ENCODE measurements around the gene ZNF587.
A peak's percentile ranks its signal among the peaks of the same experiment; 100 is the strongest.
"Not testable (repeated sequence)": the region's sequence is repeated elsewhere in the genome, so short reads cannot be mapped to it uniquely, and the experiment has no call there.

Gene ZNF587

DNA sequence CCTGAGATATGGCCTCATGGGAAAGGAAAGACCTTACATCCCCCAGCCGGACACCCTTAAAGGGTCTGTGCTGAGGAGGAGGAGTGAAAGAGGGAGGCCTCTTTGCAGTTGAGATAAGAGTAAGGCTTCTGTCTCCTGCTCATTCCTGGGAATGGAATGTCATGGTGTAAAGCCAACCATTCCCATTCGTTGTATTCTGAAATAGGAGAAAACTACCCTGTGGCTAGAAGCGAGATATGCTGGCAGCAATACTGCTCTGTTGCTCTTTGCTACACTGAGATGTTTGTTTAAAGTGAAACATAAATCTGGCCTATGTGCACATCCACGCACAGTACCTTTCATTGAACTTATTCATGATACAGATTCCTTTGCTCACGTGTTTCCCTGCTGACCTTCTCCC, 20.3 kb upstream of the ZNF587 start:
- ChIA-PET POLR2A (ENCODE audit: low non-redundant PET) (no interaction called here), CTCF (interaction anchor here (0.6 kb wide), 2 partner anchors 85 kb away, joined by 3 to 7 read pairs; no protein-coding TSS in a partner anchor)
- DNase-seq (ENCODE audit: low spot score): no peak
- TF ChIP-seq, protein P1, sequence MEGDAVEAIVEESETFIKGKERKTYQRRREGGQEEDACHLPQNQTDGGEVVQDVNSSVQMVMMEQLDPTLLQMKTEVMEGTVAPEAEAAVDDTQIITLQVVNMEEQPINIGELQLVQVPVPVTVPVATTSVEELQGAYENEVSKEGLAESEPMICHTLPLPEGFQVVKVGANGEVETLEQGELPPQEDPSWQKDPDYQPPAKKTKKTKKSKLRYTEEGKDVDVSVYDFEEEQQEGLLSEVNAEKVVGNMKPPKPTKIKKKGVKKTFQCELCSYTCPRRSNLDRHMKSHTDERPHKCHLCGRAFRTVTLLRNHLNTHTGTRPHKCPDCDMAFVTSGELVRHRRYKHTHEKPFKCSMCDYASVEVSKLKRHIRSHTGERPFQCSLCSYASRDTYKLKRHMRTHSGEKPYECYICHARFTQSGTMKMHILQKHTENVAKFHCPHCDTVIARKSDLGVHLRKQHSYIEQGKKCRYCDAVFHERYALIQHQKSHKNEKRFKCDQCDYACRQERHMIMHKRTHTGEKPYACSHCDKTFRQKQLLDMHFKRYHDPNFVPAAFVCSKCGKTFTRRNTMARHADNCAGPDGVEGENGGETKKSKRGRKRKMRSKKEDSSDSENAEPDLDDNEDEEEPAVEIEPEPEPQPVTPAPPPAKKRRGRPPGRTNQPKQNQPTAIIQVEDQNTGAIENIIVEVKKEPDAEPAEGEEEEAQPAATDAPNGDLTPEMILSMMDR (conservative IDR thresholded peaks at IDR 0.05; ENCODE audit: low read depth): no peak
- no peak overlapping the region for H3K27ac ChIP-seq

DNA sequence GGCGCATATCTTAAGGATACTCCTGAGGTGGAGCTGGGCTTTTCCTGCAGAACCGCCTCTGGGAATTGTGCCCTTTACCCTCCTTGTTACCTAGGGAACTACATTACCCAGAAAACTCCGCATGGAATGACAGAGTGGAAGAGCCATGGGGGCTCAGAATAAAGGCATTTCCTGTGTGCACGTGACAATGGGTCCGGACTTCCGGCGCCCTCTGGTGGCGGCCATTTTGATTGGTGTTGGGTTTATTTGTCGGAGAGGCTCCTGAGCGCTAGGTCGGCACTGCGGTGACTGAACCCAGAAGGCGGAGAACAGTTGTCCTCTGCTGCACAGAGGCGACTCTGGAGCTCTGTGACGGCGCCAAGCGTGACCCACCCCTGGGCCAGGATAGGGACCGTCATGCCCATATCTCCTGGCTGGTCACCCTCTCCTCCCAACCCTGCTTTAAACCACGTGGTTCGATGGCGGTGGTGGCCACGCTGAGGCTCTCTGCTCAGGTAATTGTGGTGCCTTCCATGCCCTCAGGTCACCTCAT, 19.5 kb upstream of the ZNF587 start, which contains the start of gene ZNF587B:
ZNF587B (plus strand) TSS at position 229 of the 532 bp plus-strand sequence; CDS start at position 459, 230 bp downstream.
- ChIA-PET POLR2A (ENCODE audit: low non-redundant PET) (interaction anchor here (0.6 kb wide), 1 partner anchor 331 kb away, joined by 3 read pairs; no protein-coding TSS in a partner anchor), CTCF (interaction anchor here (0.6 kb wide), 2 partner anchors 84 to 86 kb away, joined by 3 to 7 read pairs; no protein-coding TSS in a partner anchor)
- TF ChIP-seq, protein P1 (conservative IDR thresholded peaks at IDR 0.05; ENCODE audit: low read depth): no peak; the same call in 1 of the 2 replicates
- DNase-seq (ENCODE audit: low spot score): no peak
- H3K27ac ChIP-seq: no peak within 1 kb of the TSS

DNA sequence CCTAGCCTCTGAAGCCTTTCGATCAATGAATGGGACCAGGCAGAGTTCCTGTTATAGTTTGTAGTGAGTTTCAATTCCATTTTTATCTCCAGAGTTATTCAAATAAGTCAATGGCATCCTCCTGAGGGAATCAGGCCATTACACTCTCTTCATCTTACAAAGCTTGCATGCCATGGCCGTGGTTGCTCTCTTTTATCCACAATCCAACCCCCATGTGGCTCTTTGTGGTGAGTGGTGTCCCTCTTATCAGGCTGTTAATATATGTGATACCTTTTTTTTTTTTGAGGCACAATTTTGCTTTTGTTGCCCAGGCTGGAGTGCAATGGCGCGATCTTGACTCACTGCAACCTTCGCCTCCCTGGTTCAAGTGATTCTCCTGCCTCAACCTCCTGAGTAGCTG, 12.7 kb upstream of the ZNF587 start:
- CTCF ChIA-PET: not testable (repeated sequence)

DNA sequence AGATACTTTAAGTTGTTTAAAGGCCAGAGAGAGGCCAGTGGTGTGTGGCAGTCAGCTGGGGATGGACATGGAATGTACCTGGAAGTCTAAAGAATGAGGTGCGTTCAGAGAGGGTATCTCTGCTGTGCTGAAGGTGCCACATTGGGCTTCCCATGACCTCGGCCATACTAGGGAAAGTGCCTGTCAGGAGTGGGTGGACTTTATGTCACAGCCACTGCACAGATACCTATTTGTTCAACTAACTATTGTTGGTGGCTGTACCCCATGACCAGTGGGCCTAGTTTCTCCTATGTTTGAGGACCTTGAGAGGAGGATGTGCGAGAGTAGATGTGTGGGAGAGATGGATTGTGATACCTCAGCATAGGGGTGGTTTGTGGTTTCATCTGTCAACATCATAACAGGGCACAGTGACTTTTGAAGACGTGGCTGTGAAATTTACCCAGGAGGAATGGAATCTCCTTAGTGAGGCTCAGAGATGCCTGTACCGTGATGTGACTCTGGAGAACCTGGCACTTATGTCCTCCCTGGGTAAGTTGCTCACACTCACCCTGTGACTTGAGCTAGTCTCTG, 11.0 kb upstream of the ZNF587 start:
- DNase-seq (ENCODE audit: low spot score); H3K27ac ChIP-seq; CTCF ChIA-PET; POLR2A ChIA-PET (ENCODE audit: low non-redundant PET): not testable (repeated sequence)

More for the DNA sequence above, 12.7 kb upstream of the ZNF587 start:
- H3K27ac ChIP-seq; POLR2A ChIA-PET (ENCODE audit: low non-redundant PET); DNase-seq (ENCODE audit: low spot score): not testable (repeated sequence)

DNA sequence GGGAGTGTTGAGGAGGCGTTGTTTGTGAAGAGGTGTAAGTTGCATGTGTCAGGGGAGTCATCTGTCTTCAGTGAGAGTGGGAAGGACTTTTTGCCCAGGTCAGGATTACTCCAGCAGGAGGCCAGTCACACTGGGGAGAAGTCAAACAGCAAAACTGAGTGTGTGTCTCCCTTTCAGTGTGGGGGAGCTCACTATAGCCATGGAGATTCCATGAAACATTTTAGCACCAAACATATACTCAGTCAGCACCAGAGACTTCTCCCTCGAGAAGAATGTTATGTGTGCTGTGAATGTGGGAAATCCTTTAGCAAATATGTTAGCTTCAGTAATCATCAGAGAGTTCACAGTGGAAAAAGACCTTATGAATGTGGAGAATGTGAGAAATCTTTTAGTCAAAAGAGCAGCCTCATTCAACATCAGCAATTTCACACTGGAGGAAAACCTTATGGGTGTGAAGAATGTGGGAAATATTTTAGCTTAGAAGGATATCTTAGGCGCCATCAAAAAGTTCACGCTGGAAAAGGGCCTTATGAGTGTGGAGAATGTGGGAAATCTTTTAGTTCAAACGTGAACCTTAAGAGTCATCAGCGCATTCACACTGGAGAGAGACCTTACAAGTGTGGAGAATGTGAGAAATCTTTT, 8.4 kb upstream of the ZNF587 start:
- H3K27ac ChIP-seq: no peak overlapping the region
- ChIA-PET POLR2A (ENCODE audit: low non-redundant PET) (no interaction called here), CTCF (no interaction called here)
- DNase-seq (ENCODE audit: low spot score): no peak
- TF ChIP-seq, protein P1 (conservative IDR thresholded peaks at IDR 0.05; ENCODE audit: low read depth): no peak

DNA sequence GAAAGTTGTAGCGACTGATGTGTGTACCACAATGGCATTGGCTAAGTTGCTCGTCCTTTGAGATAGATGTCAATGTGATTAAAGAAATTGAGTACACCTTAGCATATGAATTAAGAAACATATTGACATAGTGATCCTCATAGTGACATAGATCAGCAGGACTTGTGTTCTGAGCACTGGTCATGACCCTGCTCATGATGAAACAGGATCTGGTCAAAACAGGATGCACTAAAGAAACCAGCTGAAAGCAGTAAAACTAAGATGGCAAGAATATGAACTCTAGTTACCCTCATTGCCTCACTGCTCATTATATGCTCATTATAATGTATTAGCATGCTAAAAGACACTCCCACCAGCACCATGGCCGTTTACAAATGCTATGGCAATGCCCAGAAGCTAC, 2.5 kb upstream of the ZNF587 start:
- DNase-seq (ENCODE audit: low spot score); POLR2A ChIA-PET (ENCODE audit: low non-redundant PET); H3K27ac ChIP-seq: not testable (repeated sequence)
- CTCF ChIA-PET: interaction anchor here (0.6 to 0.7 kb wide), 2 partner anchors 266 to 370 kb away, joined by 3 to 4 read pairs; no protein-coding TSS in a partner anchor

DNA sequence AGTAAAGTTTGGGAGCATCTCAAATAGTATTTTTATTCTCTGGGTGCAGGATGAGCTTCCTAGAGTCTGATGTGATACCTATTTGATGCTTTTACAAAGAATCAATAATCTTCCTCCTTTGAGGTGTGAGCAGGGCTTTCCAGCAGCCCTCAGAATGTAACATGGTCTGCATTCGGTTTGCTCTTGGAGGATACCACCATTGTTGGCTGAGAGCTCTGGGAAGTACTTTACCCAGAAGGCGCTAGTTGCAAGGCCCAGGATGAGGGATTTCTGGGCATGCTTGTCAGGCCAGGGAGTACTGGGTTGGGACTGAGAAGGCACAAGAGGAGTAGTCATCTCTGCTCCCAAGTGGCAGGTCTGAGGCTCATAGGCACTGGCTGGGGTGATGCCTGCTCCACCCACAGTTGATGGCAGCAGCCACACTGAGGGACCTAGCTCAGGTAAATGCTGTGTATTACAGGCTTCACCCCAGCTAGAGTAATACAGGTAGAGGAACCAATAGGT, 445 bp upstream of the ZNF587 start:
- DNase-seq (ENCODE audit: low spot score); CTCF ChIA-PET; POLR2A ChIA-PET (ENCODE audit: low non-redundant PET): not testable (repeated sequence)
- peak overlapping the region; percentile 82 for H3K27ac ChIP-seq

DNA sequence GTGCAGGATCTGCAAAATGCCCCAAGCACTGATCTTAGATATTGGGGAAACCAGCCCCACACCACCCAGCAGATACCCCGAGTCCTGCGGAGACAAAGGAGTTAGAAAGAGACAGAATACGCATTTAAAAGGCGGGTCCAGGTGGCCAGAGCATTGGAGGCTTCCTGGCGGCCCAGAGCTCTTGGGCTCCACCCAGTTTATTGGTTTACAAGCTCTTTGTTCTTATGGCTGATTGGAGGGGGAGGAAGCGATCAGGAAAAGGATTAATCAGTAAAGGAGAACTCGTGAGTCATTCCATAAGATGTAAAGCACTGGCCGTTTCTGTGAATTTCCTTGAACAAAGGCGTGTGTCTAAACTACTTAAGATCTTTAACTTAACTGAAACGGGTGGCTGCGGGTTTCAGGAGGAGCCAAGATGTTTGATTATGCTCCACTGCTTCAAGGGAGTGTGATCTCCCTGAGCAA, 926 bp downstream of the ZNF587 start:
- TF ChIP-seq, protein P1 (conservative IDR thresholded peaks at IDR 0.05; ENCODE audit: low read depth): no peak
- peak; percentile 33 for DNase-seq (ENCODE audit: low spot score)
- ChIA-PET CTCF (no interaction called here), POLR2A (ENCODE audit: low non-redundant PET) (no interaction called here)
- H3K27ac ChIP-seq: peak overlapping the region; percentile 82

DNA sequence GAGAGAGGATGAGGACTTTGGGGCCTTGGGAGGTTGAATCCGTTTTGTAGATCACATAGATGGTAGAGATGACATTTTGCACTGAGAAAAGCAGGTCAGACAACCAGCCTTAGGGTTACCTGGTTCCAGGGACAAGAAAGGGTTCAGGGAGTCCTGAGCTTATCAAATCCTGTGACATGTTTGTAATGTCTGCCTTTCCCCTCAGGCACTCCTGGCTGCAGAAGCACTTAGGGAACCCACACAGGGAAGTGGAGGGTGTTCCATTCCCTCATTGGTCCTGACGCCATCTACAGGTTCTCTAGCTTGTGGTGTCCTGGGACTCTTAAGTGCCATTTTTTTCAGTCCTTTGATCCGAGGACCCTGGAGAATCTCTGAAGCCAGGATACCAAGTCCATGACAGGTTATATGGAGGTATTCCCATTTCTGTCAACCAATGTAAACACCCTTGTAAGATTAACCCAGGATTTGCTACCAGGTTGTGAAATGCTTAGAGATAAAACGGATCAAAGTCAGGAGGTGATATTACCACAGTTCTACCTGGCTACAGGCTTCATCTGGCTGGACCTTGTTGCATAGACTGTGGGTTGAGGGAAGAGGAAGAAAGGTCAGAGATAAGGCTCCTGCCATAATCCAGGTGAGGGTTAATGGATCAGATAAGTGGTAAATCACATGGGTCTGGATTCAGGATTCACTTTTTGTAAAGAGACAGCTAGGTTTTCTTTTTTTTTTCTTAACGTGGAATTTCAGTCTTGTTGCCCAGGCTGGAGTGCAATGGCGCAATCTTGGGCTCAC, 2.3 kb downstream of the ZNF587 start:
- POLR2A ChIA-PET (ENCODE audit: low non-redundant PET); CTCF ChIA-PET; H3K27ac ChIP-seq; DNase-seq (ENCODE audit: low spot score): not testable (repeated sequence)

DNA sequence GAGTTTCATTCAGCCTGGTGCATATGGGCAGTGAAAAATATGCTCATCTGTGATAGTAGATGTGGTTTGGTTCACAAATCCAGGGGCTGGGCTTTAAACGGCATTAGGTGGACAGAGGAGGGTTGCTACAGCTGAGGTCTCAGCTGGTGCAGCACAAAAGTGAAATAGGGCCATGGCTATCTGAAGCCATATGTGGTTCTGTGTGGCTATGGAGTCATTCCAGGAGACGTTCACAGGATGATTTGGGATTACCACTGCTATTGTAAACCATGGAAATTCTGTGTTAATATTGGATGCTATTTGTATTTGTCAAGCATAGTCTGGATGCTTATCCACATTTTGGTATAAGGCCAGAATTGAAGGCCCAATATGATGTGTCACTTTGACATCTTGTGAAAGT, 4.5 kb downstream of the ZNF587 start:
- POLR2A ChIA-PET (ENCODE audit: low non-redundant PET); H3K27ac ChIP-seq; DNase-seq (ENCODE audit: low spot score); CTCF ChIA-PET: not testable (repeated sequence)

DNA sequence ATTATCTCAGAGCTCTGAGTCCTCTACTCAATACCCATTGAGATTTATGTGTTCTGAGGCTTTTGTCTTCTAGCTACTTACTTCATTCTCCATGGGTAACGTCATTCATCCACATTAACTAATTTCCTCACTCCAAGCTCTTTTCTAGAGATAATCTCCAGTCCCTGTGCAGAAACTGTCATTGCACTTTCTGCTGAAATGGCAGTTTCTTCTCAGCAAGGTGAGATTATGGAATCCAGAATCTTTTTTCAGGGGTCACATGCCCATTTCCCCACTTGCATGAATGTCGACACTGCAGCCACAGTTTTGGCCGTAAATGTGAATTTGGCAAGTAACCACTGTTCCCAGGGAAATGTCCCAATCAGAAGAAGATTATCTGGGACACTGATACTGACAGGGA, 12.7 kb downstream of the ZNF587 start:
- DNase-seq (ENCODE audit: low spot score); CTCF ChIA-PET; POLR2A ChIA-PET (ENCODE audit: low non-redundant PET); H3K27ac ChIP-seq: not testable (repeated sequence)

Data from RWPE1 (cell line).